HG02840 (cell line): ENCODE measurements around the gene RFPL3.
"Not testable (repeated sequence)": the region's sequence is repeated elsewhere in the genome, so short reads cannot be mapped to it uniquely, and the experiment has no call there.

Experiments used
- ATAC-seq: cut with Tn5 transposase; IDR thresholded peaks from one replicate; pipeline ENCODE4 v1.9.1; 2021; ENCODE audit warnings: mild to moderate bottlenecking, moderate library complexity, moderate number of reproducible peaks; ENCODE audit not compliant: unreplicated experiment, low FRiP score

Gene RFPL3

GRCh38 chr22:32328306-32329201 is 29.1 kb upstream of the RFPL3 start:
- ATAC-seq, result no peak

- no peak for ATAC-seq
Observed at GRCh38 chr22:32329202-32329645, 28.4 kb upstream of the RFPL3 start.

- no peak for ATAC-seq
Observed at GRCh38 chr22:32331236-32331917, 26.3 kb upstream of the RFPL3 start.

- ATAC-seq, result no peak
Observed at GRCh38 chr22:32331918-32332725, 25.5 kb upstream of the RFPL3 start.

GRCh38 chr22:32333141-32333768 is 24.4 kb upstream of the RFPL3 start:
- no peak for ATAC-seq

DNA sequence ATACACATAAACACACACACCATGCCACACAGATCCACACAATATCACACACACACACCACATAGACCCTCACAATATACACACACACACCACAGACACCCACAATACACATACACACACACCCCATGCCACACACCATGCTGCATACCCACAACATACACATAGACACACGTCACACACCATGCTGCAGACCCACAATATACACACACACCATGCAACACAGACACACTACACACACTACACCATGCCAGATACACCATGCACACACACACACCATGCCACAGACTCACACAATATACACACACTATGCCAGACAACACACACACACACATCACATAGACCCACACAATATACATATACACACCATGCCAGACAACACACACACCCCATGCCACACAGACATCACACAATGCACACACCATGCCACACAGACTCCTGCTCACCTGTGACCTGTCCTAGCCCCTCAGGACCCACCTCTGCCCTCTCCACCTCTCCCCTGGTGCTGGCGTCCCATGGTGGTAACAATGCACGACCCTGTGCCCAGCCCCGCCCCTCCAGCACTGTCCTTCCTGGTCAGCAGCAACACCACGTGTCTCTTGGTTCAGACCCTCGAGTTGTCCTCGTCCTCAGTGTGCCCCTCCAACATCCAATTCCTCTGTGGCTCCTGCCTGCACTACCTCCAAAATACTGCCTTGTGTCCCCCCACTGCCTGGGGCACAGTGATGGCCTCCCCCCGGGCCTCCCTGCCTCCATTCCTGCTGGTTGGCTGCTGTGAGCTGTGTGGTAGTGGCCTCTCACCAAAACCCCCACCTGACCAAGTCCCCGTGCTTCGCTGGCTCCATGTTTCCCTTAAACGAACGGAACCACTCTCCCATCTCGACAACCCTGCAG is 23.7 kb upstream of the RFPL3 start:
- ATAC-seq, result no peak

GRCh38 chr22:32334660-32335365 is 22.9 kb upstream of the RFPL3 start:
- no peak for ATAC-seq

DNA sequence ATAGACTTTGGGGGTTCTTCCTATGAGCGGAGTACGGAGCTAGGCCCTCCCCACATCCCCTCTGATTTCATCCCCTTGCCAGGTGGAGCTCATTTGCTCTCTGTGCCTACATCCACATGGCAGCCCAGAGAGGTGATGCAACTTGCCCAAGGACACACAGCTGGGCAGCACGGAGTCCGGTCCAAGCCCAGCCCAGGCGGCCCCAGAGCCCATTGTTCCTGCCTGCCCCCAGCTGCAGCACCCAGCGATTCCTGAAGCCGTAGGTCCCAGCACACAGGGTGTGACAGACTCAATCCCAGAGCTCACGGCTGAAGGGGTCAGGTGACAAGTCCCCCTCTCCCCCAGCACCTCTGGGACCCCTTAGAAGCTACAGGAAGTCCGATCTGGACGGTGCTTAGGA is 22.2 kb upstream of the RFPL3 start:
- ATAC-seq, result no peak

GRCh38 chr22:32336121-32336603 is 21.5 kb upstream of the RFPL3 start:
- ATAC-seq, result no peak

DNA sequence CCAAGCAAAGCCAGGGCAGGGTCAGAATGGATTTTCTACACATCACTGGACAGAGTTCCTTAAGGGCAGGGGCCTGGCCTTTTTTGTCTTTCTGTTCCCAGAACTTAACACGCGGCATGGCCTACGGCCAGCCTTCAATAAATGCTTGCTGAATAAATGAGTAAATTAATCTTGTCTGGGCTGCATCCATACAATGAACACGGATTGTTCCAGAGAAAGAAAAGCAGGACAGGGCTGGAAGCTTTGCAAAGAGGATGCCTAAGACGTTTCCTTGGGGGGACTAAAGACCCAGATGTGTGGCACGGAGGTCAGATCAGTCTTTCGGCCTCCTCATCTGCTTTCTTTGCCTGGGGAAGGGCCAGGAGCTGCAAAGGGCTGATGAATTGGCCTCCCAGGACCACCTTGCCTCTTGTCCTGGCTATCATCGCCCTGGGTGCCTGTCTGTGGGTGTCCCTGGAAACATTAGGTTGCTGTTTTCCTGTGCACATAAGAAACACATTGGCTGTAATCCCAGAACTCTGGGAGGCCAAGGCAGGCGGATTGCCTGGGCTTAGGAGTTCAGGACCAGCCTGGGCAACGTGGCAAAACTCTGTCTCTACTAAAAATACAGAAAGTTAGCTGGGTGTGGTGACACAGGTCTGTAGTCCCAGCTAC is 20.8 kb upstream of the RFPL3 start:
- no peak for ATAC-seq

DNA sequence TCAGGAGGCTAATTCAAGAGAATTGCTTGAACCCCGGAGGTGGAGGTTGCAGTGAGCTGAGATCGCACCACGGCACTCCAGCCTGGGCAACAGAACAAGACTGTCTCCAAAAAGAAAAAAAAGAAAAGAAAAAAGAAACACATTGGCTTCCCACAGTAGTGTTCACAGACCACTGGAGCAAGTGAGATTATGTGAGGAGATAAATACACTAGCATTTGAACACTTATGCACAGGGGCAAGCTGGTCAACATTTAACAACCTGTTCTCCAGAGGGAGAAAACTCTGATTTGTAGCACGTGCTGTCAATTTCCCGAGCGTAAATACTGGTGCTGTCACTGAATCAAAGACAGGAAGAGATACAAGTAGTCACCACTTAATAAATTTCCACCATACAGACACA is 20.2 kb upstream of the RFPL3 start:
- not testable (repeated sequence) for ATAC-seq

GRCh38 chr22:32338757-32339156 is 18.9 kb upstream of the RFPL3 start:
- no peak for ATAC-seq

- no peak for ATAC-seq
Observed at GRCh38 chr22:32339190-32340012, 18.3 kb upstream of the RFPL3 start.

DNA sequence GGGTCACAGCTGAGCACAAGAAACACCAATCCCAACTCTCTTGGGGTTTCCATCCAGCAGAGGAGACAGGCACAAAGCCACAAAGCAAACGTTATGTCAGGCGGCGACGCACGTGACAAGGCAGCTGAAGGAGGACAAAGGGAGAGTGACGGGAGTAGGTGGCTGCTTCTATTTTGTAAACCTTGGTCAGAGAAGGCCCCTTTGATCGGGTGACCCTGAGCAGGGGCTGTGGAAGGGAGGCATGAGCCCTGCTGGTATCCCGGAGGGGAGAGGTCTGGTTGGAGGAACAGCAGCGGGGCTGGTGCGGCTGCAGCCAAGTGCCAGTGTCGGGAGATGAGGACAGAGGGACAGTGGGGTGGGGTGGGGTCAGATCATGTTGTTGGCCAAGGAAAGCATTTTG is 17.3 kb upstream of the RFPL3 start:
- ATAC-seq, result no peak

- no peak for ATAC-seq
Observed at GRCh38 chr22:32341122-32341740, 16.4 kb upstream of the RFPL3 start.

- ATAC-seq, result no peak
Observed at GRCh38 chr22:32342977-32343376, 14.7 kb upstream of the RFPL3 start.

DNA sequence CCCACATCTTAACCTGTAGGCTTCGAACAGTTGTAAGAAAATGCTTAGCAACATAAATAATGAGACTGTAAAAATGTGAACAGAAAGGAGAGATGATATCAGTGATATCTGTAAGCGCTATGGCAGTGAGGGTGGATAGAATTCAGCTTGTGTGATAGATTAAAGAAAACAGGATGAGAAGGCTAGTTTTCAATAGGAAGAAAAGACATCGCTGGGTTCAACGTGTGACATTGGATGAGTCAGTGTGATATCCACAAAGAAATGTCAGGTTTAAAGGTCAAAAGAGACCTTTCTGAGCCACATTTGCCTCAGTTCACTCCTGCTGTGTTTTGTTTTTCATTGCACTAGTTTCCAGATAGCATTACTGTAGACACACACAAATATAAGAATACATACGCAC is 13.7 kb upstream of the RFPL3 start:
- ATAC-seq, result no peak
